ENCODE data around the gene TCF3. TPM values are rescaled to one million over a fixed set of nuclear protein-coding genes. Genes with fewer than 3 reads are reported as not detected.

Gene TCF3
- total RNA-seq, 1 experiment from 2014 or later, result 44.8 TPM

- DNase-seq (ENCODE audit: extremely low read depth, low read depth), result no peak
Measured at GRCh38 chr19:1567848-1568227, 84.6 kb downstream of the TCF3 start.

GRCh38 chr19:1567116-1567847 lies 85.1 kb downstream of the TCF3 start:
- DNase-seq (ENCODE audit: extremely low read depth, low read depth), result no peak

GRCh38 chr19:1566392-1567115 lies 85.9 kb downstream of the TCF3 start:
- DNase-seq (ENCODE audit: extremely low read depth, low read depth), result peak; percentile 31

GRCh38 chr19:1563251-1563650 lies 89.2 kb downstream of the TCF3 start:
- DNase-seq (ENCODE audit: extremely low read depth, low read depth), result no peak

- no peak for DNase-seq (ENCODE audit: extremely low read depth, low read depth)
Measured at GRCh38 chr19:1561236-1561842, 91.1 kb downstream of the TCF3 start.

GRCh38 chr19:1560286-1560882 lies 92.0 kb downstream of the TCF3 start:
- DNase-seq (ENCODE audit: extremely low read depth, low read depth), result no peak

Small RNAs within 50 kb of the gene (small RNA-seq; reads per million reads assigned to genes)
- gene AC005943.2, result 0 reads per million in 2 experiments
- gene RN7SL477P, result 0 reads per million in 2 experiments
- 0 reads per million in 2 experiments for gene RNU6-1223P

Other genes with a start within 250 kb of the TCF3 start
- gene DAZAP1, start 245.0 kb downstream of the TCF3 start, total RNA-seq (2014; rRNA removed; shearing (Covaris generic)), result 101 and 122 TPM in 2 replicates
- 1,189 and 1,346 TPM in 2 replicates for gene RPS15, start 214.2 kb downstream of the TCF3 start, total RNA-seq (2014; rRNA removed; shearing (Covaris generic))
- 0.02 TPM in 1 of 2 replicates, not detected in the other for gene APC2, start 202.5 kb downstream of the TCF3 start, total RNA-seq (2014; rRNA removed; shearing (Covaris generic))
- gene C19orf25, start 173.4 kb downstream of the TCF3 start, total RNA-seq (2014; rRNA removed; shearing (Covaris generic)), result 21.0 and 28.9 TPM in 2 replicates
- gene PCSK4, start 162.3 kb downstream of the TCF3 start, total RNA-seq (2014; rRNA removed; shearing (Covaris generic)), result 0.79 and 2.7 TPM in 2 replicates
- 0.79 and 0.92 TPM in 2 replicates for gene REEP6, start 161.4 kb downstream of the TCF3 start, total RNA-seq (2014; rRNA removed; shearing (Covaris generic))
- gene ADAMTSL5, start 139.6 kb downstream of the TCF3 start, total RNA-seq (2014; rRNA removed; shearing (Covaris generic)), result 0.57 and 1.0 TPM in 2 replicates
- 0.05 TPM in 1 of 2 replicates, not detected in the other for gene PLK5, start 128.5 kb downstream of the TCF3 start, total RNA-seq (2014; rRNA removed; shearing (Covaris generic))
- 11.5 and 16.9 TPM in 2 replicates for gene MEX3D, start 84.3 kb downstream of the TCF3 start, total RNA-seq (2014; rRNA removed; shearing (Covaris generic))
- 70.8 and 77.2 TPM in 2 replicates for gene MBD3, start 59.8 kb downstream of the TCF3 start, total RNA-seq (2014; rRNA removed; shearing (Covaris generic))
- 83.7 and 102 TPM in 2 replicates for gene UQCR11, start 47.2 kb downstream of the TCF3 start, total RNA-seq (2014; rRNA removed; shearing (Covaris generic))
- gene ONECUT3, start 100.9 kb upstream of the TCF3 start, total RNA-seq (2014; rRNA removed; shearing (Covaris generic)), result not detected in 2 replicates
- gene ATP8B3, start 159.7 kb upstream of the TCF3 start, total RNA-seq (2014; rRNA removed; shearing (Covaris generic)), result 1.4 and 1.7 TPM in 2 replicates
- gene REXO1, start 195.9 kb upstream of the TCF3 start, total RNA-seq (2014; rRNA removed; shearing (Covaris generic)), result 5.9 and 6.6 TPM in 2 replicates
- gene KLF16, start 211.0 kb upstream of the TCF3 start, total RNA-seq (2014; rRNA removed; shearing (Covaris generic)), result 10.4 and 11.0 TPM in 2 replicates
- gene ABHD17A, start 232.9 kb upstream of the TCF3 start, total RNA-seq (2014; rRNA removed; shearing (Covaris generic)), result 27.0 and 37.1 TPM in 2 replicates

Measured in NCI-H460 (cell line).